A673 (cell line): ENCODE measurements around the gene GABRA4. TPM values are rescaled to one million over a fixed set of nuclear protein-coding genes. Genes with fewer than 3 reads are reported as not detected.

ENCODE experiments used
- Bru-seq: library from RNA; stranded (reverse); fragments of 400-500 nt; gene quantifications from one replicate; lab custom pipeline; 2021; lab: Mats Ljungman, UMichigan
- BruChase-seq, 2 experiments: library from RNA; stranded (reverse); fragments of 400-500 nt; gene quantifications; one replicate each; lab custom pipeline; 2021; lab: Mats Ljungman, UMichigan
- BruUV-seq: library from RNA; stranded (reverse); fragments of 400-500 nt; replicated peaks from 2 replicates; lab custom pipeline; 2021; lab: Mats Ljungman, UMichigan
- CTCF ChIA-PET: fragments of 300-600 bp; sonication (Branson Sonifier 250); formaldehyde crosslinking; loops from one replicate; lab custom pipeline; 2022; ENCODE audit warnings: antibody characterized with exemption; lab: Charles Lee
- POLR2A ChIA-PET: fragments of 300-600 bp; sonication (Branson Sonifier 250); formaldehyde crosslinking; loops from one replicate; lab custom pipeline; 2022; ENCODE audit warnings: antibody characterized with exemption; ENCODE audit not compliant: low non-redundant PET; lab: Charles Lee
- DNase-seq: peaks from one replicate; pipeline ENCODE4 v3.0.0-alpha.2; 2015; ENCODE audit warnings: low spot score
- H3K27ac ChIP-seq: fragments of 200-600 bp; sonication (generic); 2 replicates; pipeline ENCODE4 v1.5.1; 2016; ENCODE audit warnings: mixed run types, low read depth, mild to moderate bottlenecking, mixed read lengths, antibody characterized with exemption, low read length; ENCODE audit not compliant: poor library complexity, severe bottlenecking
- H3K27me3 ChIP-seq: fragments of 200-600 bp; sonication (generic); replicated peaks from 2 replicates; pipeline ENCODE4 v1.6.1; 2017; ENCODE audit warnings: mixed run types, low read depth, mild to moderate bottlenecking, mixed read lengths, antibody characterized with exemption, low read length; ENCODE audit not compliant: insufficient read depth, poor library complexity
- H3K36me3 ChIP-seq: fragments of 200-600 bp; sonication (generic); 2 replicates; pipeline ENCODE4 v1.6.1; 2016; ENCODE audit warnings: mixed run types, mild to moderate bottlenecking, mixed read lengths, antibody characterized with exemption, low read length; ENCODE audit not compliant: insufficient read depth, poor library complexity, severe bottlenecking
- H3K4me1 ChIP-seq: fragments of 200-600 bp; sonication (generic); 2 replicates; pipeline ENCODE4 v1.6.1; 2017; ENCODE audit warnings: mixed run types, mild to moderate bottlenecking, mixed read lengths, antibody characterized with exemption, low read length; ENCODE audit not compliant: insufficient read depth, poor library complexity, severe bottlenecking
- H3K4me3 ChIP-seq: fragments of 200-600 bp; sonication (generic); 2 replicates; pipeline ENCODE4 v1.5.1; 2016; ENCODE audit warnings: low read depth, mixed run types, mild to moderate bottlenecking, mixed read lengths, low read length; ENCODE audit not compliant: poor library complexity, severe bottlenecking
- H3K9me3 ChIP-seq: fragments of 200-600 bp; sonication (generic); 2 replicates; pipeline ENCODE4 v1.6.1; 2016; ENCODE audit warnings: mixed run types, low read depth, mild to moderate bottlenecking, mixed read lengths, antibody characterized with exemption, low read length; ENCODE audit not compliant: poor library complexity, severe bottlenecking
- CTCF ChIP-seq: fragments of 300-800, 200-600 bp; sonication (generic); conservative IDR thresholded peaks from 2 replicates; pipeline ENCODE4 v1.5.1; 2017; ENCODE audit warnings: low read depth, mild to moderate bottlenecking, antibody characterized with exemption, low read length, moderate library complexity, mixed read lengths
- EZH2 ChIP-seq: fragments of 200-600 bp; sonication (generic); IDR thresholded peaks from 2 replicates; pipeline ENCODE4 v1.6.1; 2017; ENCODE audit warnings: borderline replicate concordance, low read depth, mild to moderate bottlenecking, mixed read lengths, antibody characterized with exemption, low read length; ENCODE audit not compliant: poor library complexity, severe bottlenecking
- intact Hi-C: fragments of 100-400 bp; cut with micrococcal nuclease; formaldehyde crosslinking; loops from one replicate; pipeline ENCODE4 v1.10.0; 2022; ENCODE audit not compliant: unreplicated experiment
- long read RNA-seq: library from polyadenylated mRNA; stranded (forward); transcript quantifications from one replicate; pipeline ENCODE4 v2.0.0, GENCODE V29; 2022
- total RNA-seq: library from RNA; stranded (reverse); gene quantifications from 2 replicates; pipeline ENCODE4 v1.2.3, GENCODE V29; 2021

GABRA4 gene
- total RNA-seq = 0.58 and 2.5 TPM in 2 replicates
- percentile 30 among the genes with signal in this experiment for Bru-seq, nascent RNA
- percentile 32 among the genes with signal in this experiment for BruChase-seq, experiment 1, labeled RNA remaining after a 2-hour chase
- BruChase-seq, experiment 2, labeled RNA remaining after a 6-hour chase = percentile 20 among the genes with signal in this experiment
- long read RNA-seq, full-length matches to known transcripts = 1 of 3 reads
- long read RNA-seq, partial matches to known transcripts = 1 of 3 reads
- long read RNA-seq, other reads (novel, unspliced or antisense) = 1 of 3 reads

GRCh38 chr4:46993075-46994006 is at the start of gene GABRA4:
Gene GABRA4 (minus strand): TSS chr4:46993581. CDS start chr4:46993424, 157 bp downstream.
- BruUV-seq = no TSS peak
- CTCF ChIA-PET = interaction anchor here (0.9 kb wide), 1 partner anchor 49 kb away, joined by 13 read pairs; no protein-coding TSS in a partner anchor
- no peaks in the 10 kb centered on the region for H3K9me3 ChIP-seq
- peak; percentile 22 for DNase-seq
- intact Hi-C loops = no loop called here
- TF ChIP-seq CTCF (no peak), EZH2 (peak; percentile 25)
- peak within 1 kb of the TSS; percentile 48 for H3K4me3 ChIP-seq
- POLR2A ChIA-PET = no interaction called here
- no peaks in the 10 kb centered on the region for H3K4me1 ChIP-seq
- no peak within 1 kb of the TSS for H3K27ac ChIP-seq
- H3K27me3 ChIP-seq = peaks cover 58% of the 10 kb centered on the region
- H3K36me3 ChIP-seq = no peaks in the 10 kb centered on the region

- no peak for DNase-seq
- CTCF ChIA-PET = no interaction called here
- no peaks in the 10 kb centered on the region for H3K9me3 ChIP-seq
- H3K36me3 ChIP-seq = no peaks in the 10 kb centered on the region
- H3K4me1 ChIP-seq = no peaks in the 10 kb centered on the region
- BruUV-seq = no TSS peak
- H3K4me3 ChIP-seq = no peak overlapping the region
- H3K27me3 ChIP-seq = peaks cover 7% of the 10 kb centered on the region
- no peak overlapping the region for H3K27ac ChIP-seq
- POLR2A ChIA-PET = no interaction called here
- intact Hi-C loops = no loop called here
- no peak for TF ChIP-seq EZH2
- TF ChIP-seq CTCF = no peak
These were observed 47.4 kb upstream of the GABRA4 start for GRCh38 chr4:47040828-47041227.

GRCh38 chr4:47038263-47038662 is 44.9 kb upstream of the GABRA4 start:
- POLR2A ChIA-PET = no interaction called here
- peaks cover 7% of the 10 kb centered on the region for H3K27me3 ChIP-seq
- no peak overlapping the region for H3K4me3 ChIP-seq
- CTCF ChIA-PET = no interaction called here
- H3K36me3 ChIP-seq = no peaks in the 10 kb centered on the region
- TF ChIP-seq CTCF = no peak
- no peak for TF ChIP-seq EZH2
- intact Hi-C loops = no loop called here
- no peak overlapping the region for H3K27ac ChIP-seq
- H3K4me1 ChIP-seq = no peaks in the 10 kb centered on the region
- DNase-seq = peak; percentile 7
- no peaks in the 10 kb centered on the region for H3K9me3 ChIP-seq
- no TSS peak for BruUV-seq
